ENCODE data around the gene DNAJA2.

Gene DNAJA2

DNA sequence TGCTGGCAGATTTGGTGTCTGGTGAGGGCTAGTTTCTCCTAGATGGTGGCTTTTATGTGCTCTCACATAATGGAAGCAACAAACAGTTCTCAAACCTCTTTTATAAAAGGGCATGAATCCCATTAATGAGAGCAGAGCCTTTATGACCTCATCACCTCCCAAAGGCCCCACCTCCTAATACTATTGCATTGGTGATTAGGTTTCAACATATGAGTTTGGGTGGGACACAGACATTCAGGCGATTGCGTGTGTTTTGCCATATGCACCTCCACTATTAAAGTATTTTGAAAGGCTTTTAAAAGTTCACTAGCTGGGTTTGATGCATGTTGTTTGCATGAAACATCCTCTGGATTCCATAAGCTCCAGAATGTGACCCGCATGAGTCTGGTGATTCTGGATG lies 24.4 kb upstream of the DNAJA2 start:
- H3K27ac ChIP-seq (replicated peaks; ENCODE audit: low read length): no peak overlapping the region
- H4K8ac ChIP-seq (ENCODE audit: low read depth, low read length): no peak overlapping the region
- no peak overlapping the region for H2BK5ac ChIP-seq (ENCODE audit: low read length)
- WGBS, 2 donors (ENCODE audit: extremely low coverage in 2 of 2, insufficient read length in 2 of 2, insufficient replicate concordance in 1 of 2): no CpG with 5 or more reads among the region's 3 CpGs
- no peak overlapping the region for H3K14ac ChIP-seq (ENCODE audit: low read length)
- no peak overlapping the region for H2BK12ac ChIP-seq (ENCODE audit: low read length)
- no peak overlapping the region for H3K23ac ChIP-seq (ENCODE audit: low read depth, low read length, poor library complexity)
- H3K79me1 ChIP-seq (ENCODE audit: low read depth, low read length): no peaks in the 10 kb centered on the region
- H3K9me3 ChIP-seq (replicated peaks in 1 of 2; ENCODE audit: control insufficient read depth in 2 of 2, insufficient read depth in 1 of 2, low read depth in 1 of 2, low read length in 2 of 2): peaks cover 0 to 2% of the 10 kb centered on the region in 2 donors
- no peak overlapping the region for H2BK120ac ChIP-seq (ENCODE audit: low read depth, low read length)
- no peak overlapping the region for H2AK5ac ChIP-seq (ENCODE audit: low read depth, low read length)
- H3K4me2 ChIP-seq (ENCODE audit: insufficient read depth, low read length, poor library complexity, severe bottlenecking): no peak overlapping the region
- H3K18ac ChIP-seq (ENCODE audit: low read length): no peak overlapping the region
- no peak overlapping the region for H2BK15ac ChIP-seq (ENCODE audit: low read length)
- no peak overlapping the region for H3K4ac ChIP-seq (ENCODE audit: low read length)
- no peaks in the 10 kb centered on the region for H3K4me1 ChIP-seq (ENCODE audit: control insufficient read depth in 2 of 2, insufficient read depth in 1 of 2, low read depth in 1 of 2, low read length in 2 of 2)
- H4K91ac ChIP-seq (ENCODE audit: low read depth, low read length, poor library complexity): no peak overlapping the region
- H3K27me3 ChIP-seq (ENCODE audit: control insufficient read depth in 3 of 3, insufficient read depth in 3 of 3, low read depth in 1 of 3, low read length in 3 of 3): no peaks in the 10 kb centered on the region
- DNase-seq (ENCODE audit: low spot score): no peak
- no peaks in the 10 kb centered on the region for H3K36me3 ChIP-seq (replicated peaks in 1 of 2; ENCODE audit: control insufficient read depth in 2 of 2, insufficient read depth in 2 of 2, low read length in 2 of 2)
- H3K9ac ChIP-seq (ENCODE audit: low read depth, low read length, poor library complexity): no peak overlapping the region
- H2AFZ ChIP-seq (ENCODE audit: low read length): no peak overlapping the region
- no peak overlapping the region for H3K4me3 ChIP-seq (ENCODE audit: low read length in 2 of 2)

DNA sequence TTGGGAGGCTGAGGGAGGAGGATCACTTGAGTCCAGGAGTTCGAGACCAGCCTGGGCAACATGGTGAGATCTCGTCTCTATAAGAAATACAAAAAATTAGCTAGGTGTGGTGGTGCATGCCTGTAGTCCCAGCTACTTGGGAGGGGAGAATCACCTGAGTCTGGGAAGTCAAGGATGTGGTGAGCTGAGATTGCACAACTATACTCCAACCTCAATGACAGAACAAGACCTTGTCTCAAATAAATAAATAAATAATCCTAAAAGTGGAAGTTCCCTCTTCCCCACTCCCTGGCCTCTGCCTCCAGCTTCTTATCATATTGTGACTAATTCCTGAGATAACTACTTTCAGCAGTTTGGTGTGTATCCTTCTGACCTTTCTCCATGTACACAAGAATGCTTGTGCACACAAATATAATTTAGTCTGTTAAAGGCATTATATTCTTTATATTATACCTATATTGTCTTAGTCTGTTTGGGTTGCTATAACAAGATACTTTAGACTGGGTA lies 23.5 kb upstream of the DNAJA2 start:
- no peak overlapping the region for H3K4me3 ChIP-seq (ENCODE audit: low read length in 2 of 2)
- H2BK5ac ChIP-seq (ENCODE audit: low read length): no peak overlapping the region
- no peaks in the 10 kb centered on the region for H3K36me3 ChIP-seq (replicated peaks in 1 of 2; ENCODE audit: control insufficient read depth in 2 of 2, insufficient read depth in 2 of 2, low read length in 2 of 2)
- no peak overlapping the region for H3K27ac ChIP-seq (replicated peaks; ENCODE audit: low read length)
- no peak overlapping the region for H4K91ac ChIP-seq (ENCODE audit: low read depth, low read length, poor library complexity)
- WGBS, 2 donors (ENCODE audit: extremely low coverage in 2 of 2, insufficient read length in 2 of 2, insufficient replicate concordance in 1 of 2): no CpG with 5 or more reads among the region's 2 CpGs
- no peak overlapping the region for H3K4me2 ChIP-seq (ENCODE audit: insufficient read depth, low read length, poor library complexity, severe bottlenecking)
- DNase-seq (ENCODE audit: low spot score): no peak
- no peaks in the 10 kb centered on the region for H3K27me3 ChIP-seq (ENCODE audit: control insufficient read depth in 3 of 3, insufficient read depth in 3 of 3, low read depth in 1 of 3, low read length in 3 of 3)
- no peaks in the 10 kb centered on the region for H3K4me1 ChIP-seq (ENCODE audit: control insufficient read depth in 2 of 2, insufficient read depth in 1 of 2, low read depth in 1 of 2, low read length in 2 of 2)
- H3K4ac ChIP-seq (ENCODE audit: low read length): no peak overlapping the region
- H3K9me3 ChIP-seq (replicated peaks in 1 of 2; ENCODE audit: control insufficient read depth in 2 of 2, insufficient read depth in 1 of 2, low read depth in 1 of 2, low read length in 2 of 2): peaks cover 0 to 8% of the 10 kb centered on the region in 2 donors
- no peak overlapping the region for H2AK5ac ChIP-seq (ENCODE audit: low read depth, low read length)
- H4K8ac ChIP-seq (ENCODE audit: low read depth, low read length): no peak overlapping the region
- H3K23ac ChIP-seq (ENCODE audit: low read depth, low read length, poor library complexity): no peak overlapping the region
- no peak overlapping the region for H2BK15ac ChIP-seq (ENCODE audit: low read length)
- no peak overlapping the region for H3K14ac ChIP-seq (ENCODE audit: low read length)
- H3K9ac ChIP-seq (ENCODE audit: low read depth, low read length, poor library complexity): no peak overlapping the region
- no peak overlapping the region for H2BK120ac ChIP-seq (ENCODE audit: low read depth, low read length)
- no peak overlapping the region for H2AFZ ChIP-seq (ENCODE audit: low read length)
- peaks cover 2% of the 10 kb centered on the region for H3K79me1 ChIP-seq (ENCODE audit: low read depth, low read length)
- H3K18ac ChIP-seq (ENCODE audit: low read length): no peak overlapping the region
- no peak overlapping the region for H2BK12ac ChIP-seq (ENCODE audit: low read length)

DNA sequence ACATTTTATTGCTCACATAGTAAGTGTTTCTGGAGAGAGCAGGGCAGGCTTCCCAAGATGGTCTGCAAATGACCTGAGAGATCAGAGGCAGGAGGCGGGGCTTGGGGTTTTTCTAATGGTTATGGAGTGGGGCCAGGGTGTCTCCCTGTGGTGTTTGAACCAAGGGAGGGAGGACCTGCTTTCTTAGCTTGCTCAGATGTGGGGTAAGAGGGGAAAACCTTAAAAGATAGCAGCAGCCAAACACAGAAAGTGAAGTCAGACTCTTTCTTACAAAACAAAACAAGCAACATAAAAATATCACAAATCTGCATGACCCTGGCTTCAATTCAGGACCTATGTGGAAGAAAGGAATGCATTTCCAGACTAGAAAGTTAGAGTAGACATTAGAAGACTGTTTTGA lies 22.9 kb upstream of the DNAJA2 start:
- Histone ChIP-seq H3K14ac (ENCODE audit: low read length) (no peak overlapping the region), H3K9me3 (replicated peaks in 1 of 2; ENCODE audit: control insufficient read depth in 2 of 2, insufficient read depth in 1 of 2, low read depth in 1 of 2, low read length in 2 of 2) (peaks cover 5 to 8% of the 10 kb centered on the region in 2 donors), H4K91ac (ENCODE audit: low read depth, low read length, poor library complexity) (no peak overlapping the region), H4K8ac (ENCODE audit: low read depth, low read length) (no peak overlapping the region), H3K18ac (ENCODE audit: low read length) (no peak overlapping the region), H3K27ac (replicated peaks; ENCODE audit: low read length) (no peak overlapping the region), H2BK120ac (ENCODE audit: low read depth, low read length) (no peak overlapping the region), H3K4me1 (ENCODE audit: control insufficient read depth in 2 of 2, insufficient read depth in 1 of 2, low read depth in 1 of 2, low read length in 2 of 2) (no peaks in the 10 kb centered on the region), H3K4me2 (ENCODE audit: insufficient read depth, low read length, poor library complexity, severe bottlenecking) (no peak overlapping the region), H2BK5ac (ENCODE audit: low read length) (no peak overlapping the region), H3K27me3 (ENCODE audit: control insufficient read depth in 3 of 3, insufficient read depth in 3 of 3, low read depth in 1 of 3, low read length in 3 of 3) (no peaks in the 10 kb centered on the region), H2BK15ac (ENCODE audit: low read length) (no peak overlapping the region), H2BK12ac (ENCODE audit: low read length) (no peak overlapping the region), H3K9ac (ENCODE audit: low read depth, low read length, poor library complexity) (no peak overlapping the region), H2AK5ac (ENCODE audit: low read depth, low read length) (no peak overlapping the region), H3K4ac (ENCODE audit: low read length) (no peak overlapping the region), H3K79me1 (ENCODE audit: low read depth, low read length) (peaks cover 2% of the 10 kb centered on the region), H2AFZ (ENCODE audit: low read length) (no peak overlapping the region), H3K36me3 (replicated peaks in 1 of 2; ENCODE audit: control insufficient read depth in 2 of 2, insufficient read depth in 2 of 2, low read length in 2 of 2) (no peaks in the 10 kb centered on the region), H3K23ac (ENCODE audit: low read depth, low read length, poor library complexity) (no peak overlapping the region), H3K4me3 (ENCODE audit: low read length in 2 of 2) (no peak overlapping the region)
- WGBS, 2 donors (ENCODE audit: extremely low coverage in 2 of 2, insufficient read length in 2 of 2, insufficient replicate concordance in 1 of 2): no CpG with 5 or more reads among the region's 1 CpG
- no peak for DNase-seq (ENCODE audit: low spot score)

DNA sequence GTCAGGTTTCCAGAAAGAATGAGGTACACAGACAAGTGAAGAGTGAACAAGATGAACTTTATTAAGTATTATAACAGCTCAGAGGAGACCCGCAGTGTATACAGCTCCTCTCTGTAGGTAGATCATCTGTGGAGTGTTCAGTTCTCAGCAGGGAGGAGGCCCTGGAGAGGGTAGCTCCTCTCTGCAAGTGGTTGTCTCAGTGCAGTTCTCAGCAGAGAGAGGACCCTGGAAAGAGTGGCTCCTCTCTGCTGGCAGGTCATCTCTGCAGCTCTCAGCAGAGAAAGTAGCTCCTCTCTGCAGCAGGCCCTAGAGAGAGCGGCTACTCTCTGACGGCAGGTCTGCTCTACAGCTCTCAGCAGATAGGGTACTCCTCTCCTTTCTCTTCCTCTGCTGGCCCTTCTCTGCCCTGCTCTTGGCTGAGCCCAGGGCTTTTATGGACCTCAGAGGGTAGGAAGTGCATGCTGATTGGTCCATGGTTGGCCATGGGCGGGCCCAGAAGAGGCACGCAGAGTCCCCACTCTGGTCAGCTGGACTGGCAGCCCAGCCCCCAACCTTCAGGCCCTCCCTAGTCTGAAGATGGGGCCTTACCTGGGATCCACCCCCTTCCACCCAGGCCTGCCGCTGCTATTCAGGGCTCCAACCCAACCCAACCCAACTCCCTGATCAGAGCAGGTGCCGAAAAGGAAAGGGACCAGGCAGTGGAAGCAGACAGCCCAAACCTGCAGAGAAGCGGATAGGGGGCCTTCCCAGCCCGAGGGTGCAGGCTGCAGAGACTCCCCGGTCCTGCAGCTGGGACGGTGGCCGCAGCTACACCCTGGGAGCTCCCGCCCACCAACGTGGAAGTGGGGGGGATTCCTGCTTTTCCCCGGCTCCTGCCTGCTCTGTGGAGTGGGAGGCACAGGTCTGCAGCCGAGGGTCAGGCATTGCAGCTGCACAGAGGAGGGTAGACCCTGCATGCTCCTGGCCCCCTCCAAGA lies 18.5 kb upstream of the DNAJA2 start:
- Histone ChIP-seq H3K23ac (ENCODE audit: low read depth, low read length, poor library complexity) (no peak overlapping the region), H2AK5ac (ENCODE audit: low read depth, low read length) (no peak overlapping the region)
- no peak for DNase-seq (ENCODE audit: low spot score)

More for the DNA sequence above, 18.5 kb upstream of the DNAJA2 start:
- H3K27ac ChIP-seq (replicated peaks; ENCODE audit: low read length): no peak overlapping the region
- no peak overlapping the region for H2BK120ac ChIP-seq (ENCODE audit: low read depth, low read length)
- no peak overlapping the region for H4K91ac ChIP-seq (ENCODE audit: low read depth, low read length, poor library complexity)
- no peak overlapping the region for H3K9ac ChIP-seq (ENCODE audit: low read depth, low read length, poor library complexity)
- H2AFZ ChIP-seq (ENCODE audit: low read length): no peak overlapping the region
- no peak overlapping the region for H3K4me2 ChIP-seq (ENCODE audit: insufficient read depth, low read length, poor library complexity, severe bottlenecking)
- H3K4ac ChIP-seq (ENCODE audit: low read length): no peak overlapping the region
- WGBS, 2 donors (ENCODE audit: extremely low coverage in 2 of 2, insufficient read length in 2 of 2, insufficient replicate concordance in 1 of 2): no CpG with 5 or more reads among the region's 16 CpGs
- no peak overlapping the region for H2BK12ac ChIP-seq (ENCODE audit: low read length)
- H3K4me3 ChIP-seq (ENCODE audit: low read length in 2 of 2): peak overlapping the region in 1 of 2 donors; percentile 13
- H3K9me3 ChIP-seq (replicated peaks in 1 of 2; ENCODE audit: control insufficient read depth in 2 of 2, insufficient read depth in 1 of 2, low read depth in 1 of 2, low read length in 2 of 2): peaks cover 6% of the 10 kb centered on the region in 2 donors
- no peaks in the 10 kb centered on the region for H3K27me3 ChIP-seq (ENCODE audit: control insufficient read depth in 3 of 3, insufficient read depth in 3 of 3, low read depth in 1 of 3, low read length in 3 of 3)
- peak overlapping the region; percentile 18 for H2BK5ac ChIP-seq (ENCODE audit: low read length)
- no peak overlapping the region for H3K14ac ChIP-seq (ENCODE audit: low read length)
- no peak overlapping the region for H2BK15ac ChIP-seq (ENCODE audit: low read length)
- no peaks in the 10 kb centered on the region for H3K4me1 ChIP-seq (ENCODE audit: control insufficient read depth in 2 of 2, insufficient read depth in 1 of 2, low read depth in 1 of 2, low read length in 2 of 2)
- no peak overlapping the region for H4K8ac ChIP-seq (ENCODE audit: low read depth, low read length)
- no peaks in the 10 kb centered on the region for H3K36me3 ChIP-seq (replicated peaks in 1 of 2; ENCODE audit: control insufficient read depth in 2 of 2, insufficient read depth in 2 of 2, low read length in 2 of 2)
- peak overlapping the region; percentile 33 for H3K18ac ChIP-seq (ENCODE audit: low read length)
- H3K79me1 ChIP-seq (ENCODE audit: low read depth, low read length): peaks cover 2% of the 10 kb centered on the region
